NCI-H82 treated with DMSO at 0.1 percent for 48 hours (cell line): ENCODE data around the gene CAPRIN1.
"Not testable (repeated sequence)": the region's sequence is repeated elsewhere in the genome, so short reads cannot be mapped to it uniquely, and the experiment has no call there.

ENCODE experiments used
- DNase-seq: peaks from one replicate; lab custom pipeline; 2025; ENCODE audit not compliant: unreplicated experiment; lab: John Stamatoyannopoulos, UW

CAPRIN1 gene

GRCh38 chr11:34050581-34051348 lies 766 bp upstream of the CAPRIN1 start:
- no peak for DNase-seq

DNA sequence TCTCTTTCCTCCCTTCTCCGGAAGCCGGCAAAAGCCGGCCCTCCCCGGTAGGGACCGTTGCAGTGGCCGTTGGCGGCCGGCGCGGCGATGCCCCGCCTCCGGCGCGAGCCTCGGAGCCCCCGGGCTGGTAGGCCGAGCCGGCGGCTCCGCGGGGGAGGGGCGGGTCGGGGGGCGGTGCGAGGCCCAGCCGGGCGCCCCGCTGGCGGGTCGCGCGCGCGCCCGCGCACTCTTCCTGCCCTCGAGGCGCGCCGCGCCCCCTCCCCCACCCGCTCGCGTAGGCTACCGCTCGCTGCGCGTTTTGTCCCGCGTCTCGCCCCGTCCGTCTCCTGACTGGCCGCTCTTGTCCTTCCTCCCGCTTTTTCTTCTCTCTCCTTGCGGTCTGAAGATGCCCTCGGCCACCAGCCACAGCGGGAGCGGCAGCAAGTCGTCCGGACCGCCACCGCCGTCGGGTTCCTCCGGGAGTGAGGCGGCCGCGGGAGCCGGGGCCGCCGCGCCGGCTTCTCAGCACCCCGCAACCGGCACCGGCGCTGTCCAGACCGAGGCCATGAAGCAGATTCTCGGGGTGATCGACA lies 591 bp downstream of the CAPRIN1 start:
- peak; percentile 13 for DNase-seq

- DNase-seq, result no peak
Measured at GRCh38 chr11:34052608-34053160, 1.2 kb downstream of the CAPRIN1 start.

- DNase-seq, result peak; percentile 22
Measured at GRCh38 chr11:34053161-34053686, 1.7 kb downstream of the CAPRIN1 start.

DNA sequence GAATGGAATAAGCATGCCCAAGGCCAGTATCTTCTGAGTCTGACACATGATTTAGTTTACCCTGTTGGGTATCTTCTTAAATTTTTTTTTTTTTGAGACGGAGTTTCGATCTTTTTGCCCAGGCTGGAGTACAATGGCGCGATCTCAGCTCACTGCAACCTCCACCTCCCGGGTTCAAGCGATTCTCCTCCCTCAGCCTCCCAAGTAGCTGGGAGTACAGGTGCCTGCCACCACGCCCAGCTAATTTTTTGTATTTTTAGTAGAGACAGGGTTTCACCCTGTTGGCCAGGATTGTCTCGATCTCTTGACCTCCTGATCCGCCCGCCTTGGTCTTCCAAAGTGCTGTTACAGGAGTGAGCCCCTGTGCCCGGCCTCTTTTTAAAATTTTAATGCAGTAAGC lies 2.8 kb downstream of the CAPRIN1 start:
- not testable (repeated sequence) for DNase-seq

DNA sequence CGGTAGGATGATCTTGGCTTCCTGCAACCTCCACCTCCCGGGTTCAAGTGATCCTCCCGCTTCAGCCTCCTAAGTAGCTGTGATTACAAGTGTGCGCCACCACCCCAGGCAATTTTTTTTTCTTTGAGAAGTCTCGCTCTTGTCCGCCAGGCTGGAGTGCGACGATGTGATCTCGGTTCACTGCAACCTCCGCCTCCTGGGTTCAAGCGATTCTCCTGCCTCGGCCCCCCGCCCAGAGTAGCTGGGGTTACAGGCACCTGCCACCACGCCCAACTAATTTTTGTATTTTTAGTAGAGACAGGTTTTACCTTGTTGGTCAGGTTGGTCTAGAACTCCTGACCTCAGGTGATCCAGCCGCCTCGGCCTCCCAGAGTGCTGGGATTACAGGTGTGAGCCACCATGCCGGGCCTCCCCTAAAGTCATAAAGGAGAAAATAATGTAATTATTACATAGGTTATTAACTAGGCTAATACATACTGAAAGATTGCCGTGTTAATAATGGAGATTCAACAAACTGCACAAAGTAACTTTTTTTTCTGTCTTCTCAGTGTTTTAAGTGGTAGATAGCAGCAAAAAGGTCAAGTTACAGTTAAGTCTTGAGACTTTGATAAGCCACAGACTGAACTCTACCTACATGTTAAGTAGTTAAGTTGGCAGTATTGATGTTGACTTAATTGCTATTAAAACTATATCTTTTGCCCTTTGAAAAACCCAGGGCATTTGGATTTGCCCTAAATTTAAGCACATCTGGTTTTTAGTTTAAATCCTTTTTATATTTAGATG lies 3.9 kb downstream of the CAPRIN1 start:
- DNase-seq, result no peak

GRCh38 chr11:34056672-34057071 lies 5.1 kb downstream of the CAPRIN1 start:
- no peak for DNase-seq

- DNase-seq, result no peak
Measured at GRCh38 chr11:34063061-34063795, 11.7 kb downstream of the CAPRIN1 start.

DNA sequence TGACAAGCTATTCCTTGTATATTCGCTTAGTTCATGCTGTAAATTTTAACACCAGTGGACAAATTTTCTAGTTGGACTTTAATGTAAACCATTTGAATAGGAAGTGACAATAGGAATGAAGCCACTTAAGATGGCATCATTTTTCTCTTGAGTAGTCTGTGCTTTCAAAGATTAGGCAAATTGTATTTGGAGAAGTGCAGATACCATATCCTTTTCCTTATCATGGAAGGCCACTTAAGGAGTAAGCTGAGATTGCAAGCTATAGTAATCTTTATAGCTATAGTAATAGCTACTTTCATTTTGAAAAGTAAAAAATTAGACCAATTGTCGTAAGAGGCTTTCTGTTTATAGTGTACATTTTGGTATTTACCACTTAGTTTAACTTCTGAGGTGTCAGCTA lies 12.8 kb downstream of the CAPRIN1 start:
- DNase-seq, result no peak

DNA sequence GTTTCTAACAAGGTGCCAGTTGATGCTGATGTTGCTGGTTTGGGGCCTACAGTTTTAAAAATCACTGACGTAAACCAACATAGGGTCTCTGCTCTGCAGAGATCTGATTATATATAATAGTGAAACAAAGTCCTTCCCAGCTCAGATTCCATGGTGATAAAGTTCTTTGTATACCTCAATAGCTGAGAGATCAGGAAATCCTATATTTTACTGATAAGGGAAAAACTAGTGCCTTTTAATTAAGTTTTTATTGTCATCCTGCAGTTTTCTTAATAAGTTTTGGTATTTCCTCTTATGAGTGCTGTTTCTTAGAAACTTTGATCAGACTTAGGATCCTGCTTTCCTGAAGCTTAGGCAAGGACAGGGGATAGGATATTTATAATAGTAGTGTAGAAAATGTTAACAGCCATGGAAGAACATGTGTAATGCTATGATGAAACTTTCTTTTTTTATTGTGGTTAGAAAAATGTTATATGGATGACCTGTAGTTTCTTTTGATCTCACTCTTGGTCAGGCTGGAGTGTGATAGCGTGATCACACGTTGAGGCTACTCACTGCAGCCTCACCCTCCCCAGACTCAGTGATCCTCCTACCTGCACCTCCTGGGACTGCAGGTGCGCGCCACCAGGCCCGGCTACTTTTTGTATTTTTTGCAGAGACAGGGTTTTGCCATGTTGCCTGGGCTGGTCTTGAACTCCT lies 14.1 kb downstream of the CAPRIN1 start:
- no peak for DNase-seq

GRCh38 chr11:34066766-34067165 lies 15.2 kb downstream of the CAPRIN1 start:
- DNase-seq, result not testable (repeated sequence)

DNA sequence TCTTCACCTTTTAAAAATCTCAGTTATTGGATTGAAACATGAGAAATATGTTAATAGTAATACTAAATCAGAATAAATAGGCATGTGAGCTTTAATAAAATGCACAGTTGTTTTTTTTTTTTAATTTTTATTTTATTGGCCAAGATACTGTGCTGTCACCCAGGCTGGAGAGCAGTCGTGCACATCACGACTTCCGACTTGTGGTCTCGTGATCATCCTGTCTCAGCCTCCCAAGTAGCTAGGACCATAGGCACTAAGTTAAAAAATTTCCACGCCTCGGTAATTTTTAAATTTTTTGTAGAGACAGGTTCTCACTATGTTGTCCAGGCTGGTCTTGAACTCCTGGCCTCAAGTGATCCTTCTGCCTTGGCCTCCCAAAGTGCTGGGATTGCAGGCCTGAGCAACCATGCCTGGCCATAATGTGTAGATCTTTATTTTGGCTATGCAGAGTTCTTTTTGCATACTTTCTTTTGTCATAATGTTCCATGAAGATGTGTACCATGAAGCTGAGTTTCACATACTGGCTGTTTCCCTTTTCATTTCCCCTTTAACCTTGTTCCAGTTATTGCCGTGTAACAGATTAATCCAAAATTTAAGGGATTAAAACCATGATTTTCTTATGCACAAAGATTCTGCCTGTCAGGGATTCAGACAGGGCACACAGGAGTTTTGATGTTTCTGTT lies 16.0 kb downstream of the CAPRIN1 start:
- no peak for DNase-seq

DNA sequence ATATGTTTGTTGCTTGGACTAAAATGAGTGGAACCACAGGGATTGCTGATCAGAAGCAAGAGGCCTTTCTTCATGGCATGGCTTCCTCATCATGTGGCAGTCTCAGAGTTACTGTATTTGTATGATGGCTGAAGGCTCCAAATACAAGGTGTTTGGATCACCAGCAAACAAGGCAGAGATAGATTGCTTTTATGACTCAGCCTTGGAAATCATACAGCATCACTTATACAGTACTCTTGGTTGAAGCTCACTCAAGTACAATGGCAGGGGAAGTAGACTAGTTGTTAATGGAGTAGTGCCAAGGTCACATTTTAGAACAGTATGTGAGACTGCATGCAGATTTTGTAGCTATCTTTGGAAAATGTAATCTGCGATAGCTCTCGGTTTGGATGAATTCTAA lies 16.6 kb downstream of the CAPRIN1 start:
- DNase-seq, result no peak

DNA sequence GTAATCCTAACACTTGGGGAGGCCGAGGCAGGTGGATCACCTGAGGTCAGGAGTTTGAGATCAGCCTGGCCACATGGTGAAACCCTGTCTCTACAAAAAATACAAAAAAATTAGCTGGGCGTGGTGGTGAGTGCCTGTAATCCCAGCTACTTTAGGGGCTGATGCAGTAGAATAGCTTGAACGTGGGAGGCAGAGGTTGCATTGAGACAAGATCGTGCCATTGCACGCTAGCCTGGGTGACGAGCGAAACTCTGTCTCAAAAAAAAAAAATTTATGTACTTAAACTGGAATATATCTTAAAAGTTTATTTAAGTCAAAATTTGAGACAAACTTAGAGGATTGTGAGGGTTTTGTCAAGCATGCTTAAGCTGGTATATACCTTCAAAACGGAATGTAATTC lies 19.8 kb downstream of the CAPRIN1 start:
- DNase-seq, result not testable (repeated sequence)

GRCh38 chr11:34072041-34072440 lies 20.5 kb downstream of the CAPRIN1 start:
- no peak for DNase-seq

DNA sequence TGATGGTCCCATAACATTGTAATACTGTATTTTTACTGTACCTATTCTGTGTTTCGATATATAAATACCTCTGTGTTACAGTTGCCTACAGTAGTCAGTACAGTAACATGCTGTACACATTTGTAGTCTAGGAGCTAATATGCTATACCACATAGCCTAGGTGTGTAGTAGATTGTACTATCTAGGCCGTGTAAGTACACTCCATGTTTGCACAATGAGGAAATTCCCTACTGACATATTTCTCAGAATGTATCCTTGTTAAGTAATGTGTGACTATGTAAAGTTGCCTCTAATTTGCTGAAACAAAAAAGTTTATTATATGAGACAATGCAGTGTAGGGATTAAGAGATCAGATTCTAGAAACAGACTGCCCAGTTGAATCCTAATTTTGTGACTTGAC lies 21.3 kb downstream of the CAPRIN1 start:
- DNase-seq, result no peak

DNA sequence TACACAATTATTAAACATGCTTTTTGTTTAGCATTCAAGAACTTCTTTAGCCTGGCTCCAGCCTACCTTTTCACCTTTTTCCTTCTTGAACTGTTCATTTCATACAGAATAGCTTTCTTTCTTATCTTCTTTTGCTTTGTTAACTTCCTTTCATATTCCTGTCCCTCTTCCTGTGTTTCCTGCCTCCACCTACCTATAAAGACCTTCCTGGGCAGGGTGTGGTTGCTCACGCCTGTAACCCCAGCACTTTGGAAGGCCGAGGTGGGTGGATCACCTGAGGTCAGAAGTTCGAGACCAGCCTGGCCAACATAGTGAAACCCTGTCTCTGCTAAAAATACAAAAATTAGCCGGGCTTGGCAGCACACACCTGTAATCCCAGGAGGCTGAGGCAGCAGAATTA lies 22.9 kb downstream of the CAPRIN1 start:
- DNase-seq, result no peak

GRCh38 chr11:34075178-34075820 lies 23.8 kb downstream of the CAPRIN1 start:
- DNase-seq, result no peak

DNA sequence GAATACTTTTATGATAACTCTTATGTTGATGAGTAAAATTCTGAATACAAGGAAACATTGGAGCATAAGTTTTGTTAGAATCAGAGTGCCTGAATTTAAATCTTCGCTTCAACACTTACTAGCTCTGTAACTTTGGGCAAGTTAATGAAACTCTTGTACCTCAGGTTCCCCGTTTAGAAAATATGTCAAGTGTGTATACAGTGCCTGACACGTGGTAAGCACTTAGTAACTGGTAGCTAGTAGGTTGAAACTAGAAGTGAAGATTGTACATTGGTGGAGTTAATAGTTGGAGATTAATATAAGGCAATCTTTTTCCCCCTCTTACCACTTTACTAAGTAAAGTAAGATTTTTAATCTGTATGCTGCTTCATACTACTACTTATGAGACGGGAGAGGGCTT lies 29.1 kb downstream of the CAPRIN1 start:
- no peak for DNase-seq
